OCI-LY3 (cell line): ENCODE measurements around the gene FASLG.

Experiments
- H2AFZ ChIP-seq: fragments of 200-600, 300-600 bp; shearing (Covaris generic); 2 replicates; pipeline ENCODE4 v1.6.0; 2014; ENCODE audit warnings: antibody characterized with exemption, low read depth, low read length
- H3K27ac ChIP-seq: fragments of 200-600, 300-600 bp; sonication (generic); 2 replicates; pipeline ENCODE4 v1.5.1; 2014; ENCODE audit warnings: mild to moderate bottlenecking, low read length, moderate library complexity, mixed read lengths
- H3K27me3 ChIP-seq: fragments of 200-600, 300-600 bp; sonication (generic); 2 replicates; pipeline ENCODE4 v1.6.1; 2014; ENCODE audit warnings: low read depth, low read length, mixed read lengths
- H3K36me3 ChIP-seq: fragments of 200-600, 300-600 bp; sonication (generic); replicated peaks from 2 replicates; pipeline ENCODE3; 2014; ENCODE audit warnings: low read depth, low read length, mixed read lengths
- H3K4me1 ChIP-seq: fragments of 300-600, 200-600 bp; sonication (generic); 2 replicates; pipeline ENCODE4 v1.6.1; 2014; ENCODE audit warnings: low read length, mixed read lengths
- H3K4me2 ChIP-seq: fragments of 200-600, 300-600 bp; sonication (generic); 2 replicates; pipeline ENCODE4 v1.6.1; 2014; ENCODE audit warnings: low read length, mixed read lengths
- H3K4me3 ChIP-seq: fragments of 300-600, 200-600 bp; sonication (generic); 2 replicates; pipeline ENCODE4 v1.5.1; 2014; ENCODE audit warnings: antibody characterized with exemption, mild to moderate bottlenecking, low read length, moderate library complexity
- H3K79me2 ChIP-seq: fragments of 300-600, 200-600 bp; shearing (Covaris generic); 2 replicates; pipeline ENCODE4 v1.6.1; 2014; ENCODE audit warnings: mild to moderate bottlenecking, low read length, mixed read lengths
- H3K9ac ChIP-seq: fragments of 300-600, 200-600 bp; shearing (Covaris generic); 2 replicates; pipeline ENCODE4 v1.6.0; 2014; ENCODE audit warnings: mild to moderate bottlenecking, low read length, moderate library complexity
- H3K9me3 ChIP-seq: fragments of 200-600, 300-600 bp; shearing (Covaris generic); 2 replicates; pipeline ENCODE4 v1.6.1; 2014; ENCODE audit warnings: low read length, mixed read lengths; ENCODE audit not compliant: insufficient read depth
- H4K20me1 ChIP-seq: fragments of 200-600, 300-600 bp; sonication (generic); 2 replicates; pipeline ENCODE4 v1.6.1; 2016; ENCODE audit warnings: low read length, mixed read lengths; ENCODE audit not compliant: insufficient read depth
- CTCF ChIP-seq: fragments of 200-600, 300-600 bp; sonication (generic); IDR thresholded peaks from 2 replicates; pipeline ENCODE4 v1.5.1; 2014; ENCODE audit warnings: antibody characterized with exemption, low read length, low read depth
- EZH2phosphoT487 ChIP-seq: fragments of 200-600 bp; shearing (Covaris generic); IDR thresholded peaks from 2 replicates; pipeline ENCODE4 v1.6.1; 2018; ENCODE audit warnings: antibody characterized with exemption, mixed run types, low read depth

The FASLG gene

GRCh38 chr1:172642970-172643369 is 15.9 kb upstream of the FASLG start:
- Histone ChIP-seq H3K4me1 (peaks cover 50% of the 10 kb centered on the region), H4K20me1 (peaks cover 8% of the 10 kb centered on the region), H3K79me2 (no peaks in the 10 kb centered on the region), H3K4me2 (peak overlapping the region; percentile 53), H3K9ac (no peak overlapping the region), H3K36me3 (no peaks in the 10 kb centered on the region), H3K9me3 (no peaks in the 10 kb centered on the region), H2AFZ (no peak overlapping the region), H3K27ac (no peak overlapping the region), H3K27me3 (peaks cover 83% of the 10 kb centered on the region), H3K4me3 (peak overlapping the region; percentile 27)
- no peak for TF ChIP-seq CTCF
- TF ChIP-seq EZH2phosphoT487, result no peak

GRCh38 chr1:172646653-172647052 is 12.2 kb upstream of the FASLG start:
- TF ChIP-seq EZH2phosphoT487, result no peak
- no peak for TF ChIP-seq CTCF
- H3K4me2 ChIP-seq, result no peak overlapping the region
- no peak overlapping the region for H3K27ac ChIP-seq
- peaks cover 8% of the 10 kb centered on the region for H4K20me1 ChIP-seq
- no peaks in the 10 kb centered on the region for H3K9me3 ChIP-seq
- no peaks in the 10 kb centered on the region for H3K36me3 ChIP-seq
- peaks cover 76% of the 10 kb centered on the region for H3K27me3 ChIP-seq
- H3K4me3 ChIP-seq, result no peak overlapping the region
- no peak overlapping the region for H2AFZ ChIP-seq
- H3K4me1 ChIP-seq, result peaks cover 25% of the 10 kb centered on the region
- no peaks in the 10 kb centered on the region for H3K79me2 ChIP-seq
- H3K9ac ChIP-seq, result no peak overlapping the region

- Histone ChIP-seq H3K36me3 (no peaks in the 10 kb centered on the region), H2AFZ (no peak overlapping the region), H3K4me1 (peaks cover 25% of the 10 kb centered on the region), H3K79me2 (no peaks in the 10 kb centered on the region), H3K9ac (no peak overlapping the region), H3K9me3 (no peaks in the 10 kb centered on the region), H3K27ac (no peak overlapping the region), H4K20me1 (peaks cover 8% of the 10 kb centered on the region), H3K4me2 (no peak overlapping the region), H3K4me3 (no peak overlapping the region), H3K27me3 (peaks cover 73% of the 10 kb centered on the region)
- TF ChIP-seq EZH2phosphoT487, result no peak
- TF ChIP-seq CTCF, result peak; percentile 5; the same call in 1 of the 2 replicates
Measured at GRCh38 chr1:172647110-172647564, 11.8 kb upstream of the FASLG start.

GRCh38 chr1:172647987-172648386 is 10.9 kb upstream of the FASLG start:
- H3K9me3 ChIP-seq, result no peaks in the 10 kb centered on the region
- H3K9ac ChIP-seq, result no peak overlapping the region
- no peak overlapping the region for H3K4me2 ChIP-seq
- H2AFZ ChIP-seq, result no peak overlapping the region
- peaks cover 20% of the 10 kb centered on the region for H3K4me1 ChIP-seq
- no peak overlapping the region for H3K27ac ChIP-seq
- H3K79me2 ChIP-seq, result no peaks in the 10 kb centered on the region
- TF ChIP-seq CTCF (no peak), EZH2phosphoT487 (no peak)
- H3K27me3 ChIP-seq, result peaks cover 71% of the 10 kb centered on the region
- no peaks in the 10 kb centered on the region for H3K36me3 ChIP-seq
- no peak overlapping the region for H3K4me3 ChIP-seq
- peaks cover 8% of the 10 kb centered on the region for H4K20me1 ChIP-seq
